K562 (cell line): Measurements from ENCODE around the gene NR1H3. TPM values are rescaled to one million over a fixed set of nuclear protein-coding genes. Genes with fewer than 3 reads are reported as not detected.

ENCODE experiments used
- AFF1 ChIP-seq, 2 experiments: fragments of 450-650 bp; IDR thresholded peaks; 2 replicates each; pipeline ENCODE4 v1.6.1; 2018; ENCODE audit warnings: mild to moderate bottlenecking in 2 of 2, low read depth in 1 of 2; ENCODE audit not compliant: partially characterized antibody in 2 of 2
- CBFA2T3 ChIP-seq: fragments of 450-650 bp; IDR thresholded peaks from 2 replicates; pipeline ENCODE4 v1.6.1; 2017
- CC2D1A ChIP-seq: fragments of 450-650 bp; IDR thresholded peaks from 2 replicates; pipeline ENCODE4 v1.6.1; 2017; ENCODE audit warnings: mild to moderate bottlenecking
- GATAD2B ChIP-seq: fragments of 450-650 bp; IDR thresholded peaks from 2 replicates; pipeline ENCODE4 v1.6.1; 2017; ENCODE audit warnings: mild to moderate bottlenecking, borderline replicate concordance
- KDM1A ChIP-seq, 2 experiments: fragments of 450-650 bp; IDR thresholded peaks; 2 replicates each; pipeline ENCODE4 v1.6.1; 2016; ENCODE audit warnings: mild to moderate bottlenecking in 2 of 2
- LARP7 ChIP-seq: fragments of 450-650 bp; IDR thresholded peaks from 2 replicates; pipeline ENCODE4 v1.6.1; 2016
- NFE2L1 ChIP-seq: fragments of 450-650 bp; IDR thresholded peaks from 2 replicates; pipeline ENCODE4 v1.6.1; 2016; ENCODE audit warnings: missing genetic modification characterization, low read depth, mild to moderate bottlenecking, missing compliant biosample characterization, moderate library complexity, borderline replicate concordance
- POLR2A ChIP-seq: fragments of 450-650 bp; conservative IDR thresholded peaks from 2 replicates; pipeline ENCODE4 v1.6.1; 2016
- RFX5 ChIP-seq: IDR thresholded peaks from 2 replicates; pipeline ENCODE4 v1.6.1; 2011; ENCODE audit warnings: low read depth, mild to moderate bottlenecking, improper control_type of control experiment, low read length
- THRB ChIP-seq: fragments of 450-650 bp; formaldehyde crosslinking; conservative IDR thresholded peaks from 2 replicates; pipeline ENCODE4 v1.4.0; 2022; ENCODE audit warnings: mild to moderate bottlenecking, missing genetic modification characterization
- ZC3H11A ChIP-seq: IDR thresholded peaks from 2 replicates; pipeline ENCODE4 v1.6.1; 2012; ENCODE audit warnings: low read depth, low read length, improper control_type of control experiment
- ZNF12 ChIP-seq: sonication (generic); formaldehyde crosslinking; IDR thresholded peaks from 2 replicates; pipeline ENCODE4 v1.4.0; 2020; ENCODE audit warnings: mild to moderate bottlenecking, missing genetic modification reagents
- ZNF143 ChIP-seq: sonication (generic); formaldehyde crosslinking; IDR thresholded peaks from 2 replicates; pipeline ENCODE4 v1.9.0; 2022; ENCODE audit warnings: mild to moderate bottlenecking, missing genetic modification reagents
- ZNF57 ChIP-seq: fragments of 450-650 bp; formaldehyde crosslinking; IDR thresholded peaks from 2 replicates; pipeline ENCODE4 v1.4.0; 2020; ENCODE audit warnings: mild to moderate bottlenecking, moderate library complexity
- ZNF830 ChIP-seq: fragments of 250-450 bp; sonication (Bioruptor Pico); IDR thresholded peaks from 2 replicates; pipeline ENCODE4 v1.5.0; 2021; ENCODE audit warnings: mild to moderate bottlenecking
- polyA plus RNA-seq, 8 experiments: library from polyadenylated mRNA; depleted of rRNA in 4 of 8; stranded (reverse) in 5 of 8; unstranded in 3 of 8; fragments of >200 nt; fragmentation: Nextera tagmentation in 2 of 8; fragmentation: Illumina TruSeq in 1 of 8; extraction: Ambion mirVana in 2 of 8; extraction: Trizol in 1 of 8; gene quantifications; 2 replicates each; pipeline versions ENCODE4 v1.2.1 to v1.2.3, GENCODE V29; 2011 to 2014; ENCODE audit warnings: inconsistent platforms in 1 of 8, missing spikeins in 1 of 8
- total RNA-seq, 7 experiments: library from RNA; depleted of rRNA in 6 of 7; stranded (reverse); fragments of >200 nt in 6 of 7; fragmentation: Illumina TruSeq in 2 of 7; extraction: Trizol in 2 of 7; gene quantifications; 2 replicates each; pipeline versions ENCODE4 v1.2.1 to v1.2.3, GENCODE V29; 2011 to 2021; ENCODE audit warnings: low replicate concordance in 1 of 7
- TF ChIP-seq, protein P1 (sequence below): fragments of 250-450 bp; sonication (Bioruptor Pico); IDR thresholded peaks from 2 replicates; pipeline ENCODE4 v1.8.0; 2021; ENCODE audit warnings: moderate library complexity, mild to moderate bottlenecking, inconsistent platforms
- TF ChIP-seq, protein P2 (sequence below): fragments of 450-650 bp; IDR thresholded peaks from 2 replicates; pipeline ENCODE4 v1.6.1; 2016; ENCODE audit warnings: mild to moderate bottlenecking

NR1H3 gene
- total and polyA plus RNA-seq, 9 of the 15 experiments (the other 6 are each of a cell fraction or from before 2014, with no cell fraction given): 8.2 to 26.0 (median 11.9) TPM

- TF ChIP-seq, protein P1, sequence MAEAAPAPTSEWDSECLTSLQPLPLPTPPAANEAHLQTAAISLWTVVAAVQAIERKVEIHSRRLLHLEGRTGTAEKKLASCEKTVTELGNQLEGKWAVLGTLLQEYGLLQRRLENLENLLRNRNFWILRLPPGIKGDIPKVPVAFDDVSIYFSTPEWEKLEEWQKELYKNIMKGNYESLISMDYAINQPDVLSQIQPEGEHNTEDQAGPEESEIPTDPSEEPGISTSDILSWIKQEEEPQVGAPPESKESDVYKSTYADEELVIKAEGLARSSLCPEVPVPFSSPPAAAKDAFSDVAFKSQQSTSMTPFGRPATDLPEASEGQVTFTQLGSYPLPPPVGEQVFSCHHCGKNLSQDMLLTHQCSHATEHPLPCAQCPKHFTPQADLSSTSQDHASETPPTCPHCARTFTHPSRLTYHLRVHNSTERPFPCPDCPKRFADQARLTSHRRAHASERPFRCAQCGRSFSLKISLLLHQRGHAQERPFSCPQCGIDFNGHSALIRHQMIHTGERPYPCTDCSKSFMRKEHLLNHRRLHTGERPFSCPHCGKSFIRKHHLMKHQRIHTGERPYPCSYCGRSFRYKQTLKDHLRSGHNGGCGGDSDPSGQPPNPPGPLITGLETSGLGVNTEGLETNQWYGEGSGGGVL: no peak
- TF ChIP-seq ZNF143 (CRISPR knock-in tag) (peak; percentile 83), AFF1 (IDR thresholded peaks at IDR 0.05; ENCODE audit: low read depth in 1 of 2, partially characterized antibody in 2 of 2) (peak in 1 of 2 experiments; percentile 72), ZNF57 (CRISPR knock-in tag) (0 out of 2 replicates have a peak, but pooled peaks have one; percentile 43), ZC3H11A (no peak), ZNF12 (no peak), ZNF830 (no peak), RFX5 (no peak), POLR2A (peak; percentile 82), NFE2L1 (tag) (no peak), KDM1A (IDR thresholded peaks at IDR 0.05) (no peak), THRB (no peak), CC2D1A (no peak), CBFA2T3 (no peak), GATAD2B (0 out of 2 replicates have a peak, but pooled peaks have one; percentile 24), LARP7 (0 out of 2 replicates have a peak, but pooled peaks have one; percentile 30)
- TF ChIP-seq, protein P2, sequence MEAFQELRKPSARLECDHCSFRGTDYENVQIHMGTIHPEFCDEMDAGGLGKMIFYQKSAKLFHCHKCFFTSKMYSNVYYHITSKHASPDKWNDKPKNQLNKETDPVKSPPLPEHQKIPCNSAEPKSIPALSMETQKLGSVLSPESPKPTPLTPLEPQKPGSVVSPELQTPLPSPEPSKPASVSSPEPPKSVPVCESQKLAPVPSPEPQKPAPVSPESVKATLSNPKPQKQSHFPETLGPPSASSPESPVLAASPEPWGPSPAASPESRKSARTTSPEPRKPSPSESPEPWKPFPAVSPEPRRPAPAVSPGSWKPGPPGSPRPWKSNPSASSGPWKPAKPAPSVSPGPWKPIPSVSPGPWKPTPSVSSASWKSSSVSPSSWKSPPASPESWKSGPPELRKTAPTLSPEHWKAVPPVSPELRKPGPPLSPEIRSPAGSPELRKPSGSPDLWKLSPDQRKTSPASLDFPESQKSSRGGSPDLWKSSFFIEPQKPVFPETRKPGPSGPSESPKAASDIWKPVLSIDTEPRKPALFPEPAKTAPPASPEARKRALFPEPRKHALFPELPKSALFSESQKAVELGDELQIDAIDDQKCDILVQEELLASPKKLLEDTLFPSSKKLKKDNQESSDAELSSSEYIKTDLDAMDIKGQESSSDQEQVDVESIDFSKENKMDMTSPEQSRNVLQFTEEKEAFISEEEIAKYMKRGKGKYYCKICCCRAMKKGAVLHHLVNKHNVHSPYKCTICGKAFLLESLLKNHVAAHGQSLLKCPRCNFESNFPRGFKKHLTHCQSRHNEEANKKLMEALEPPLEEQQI: no peak
Observed at GRCh38 chr11:47269002-47269828, 11.4 kb downstream of the NR1H3 start (continued).
